Loucy (cell line): ENCODE results near the gene HABP2.
A peak's percentile ranks its signal among the peaks of the same experiment; 100 is the strongest.

ENCODE experiments used
- H2AFZ ChIP-seq: fragments of 200-600 bp; sonication (generic); 2 replicates; pipeline ENCODE4 v1.6.0; 2016; ENCODE audit warnings: antibody characterized with exemption, mild to moderate bottlenecking, low read length, moderate library complexity
- H3F3A ChIP-seq: fragments of 200-600 bp; 2 replicates; pipeline ENCODE4 v1.6.0; 2016; ENCODE audit warnings: antibody characterized with exemption, low read depth, mild to moderate bottlenecking
- H3K27me3 ChIP-seq: fragments of 200-600 bp; sonication (generic); 2 replicates; pipeline ENCODE4 v1.6.1; 2014; ENCODE audit warnings: low read length, mild to moderate bottlenecking; ENCODE audit not compliant: insufficient read depth, poor library complexity, severe bottlenecking
- H3K36me3 ChIP-seq: fragments of 200-600 bp; sonication (generic); 2 replicates; pipeline ENCODE4 v1.6.1; 2016; ENCODE audit warnings: low read length; ENCODE audit not compliant: insufficient read depth
- H3K4me1 ChIP-seq: fragments of 200-600 bp; sonication (generic); 2 replicates; pipeline ENCODE4 v1.5.1; 2014; ENCODE audit warnings: low read length, mild to moderate bottlenecking; ENCODE audit not compliant: insufficient read depth, poor library complexity, severe bottlenecking
- H3K4me2 ChIP-seq: fragments of 200-600 bp; sonication (generic); 2 replicates; pipeline ENCODE4 v1.6.0; 2014; ENCODE audit warnings: antibody characterized with exemption, low read length, low read depth, mild to moderate bottlenecking; ENCODE audit not compliant: poor library complexity, severe bottlenecking
- H3K4me3 ChIP-seq: fragments of 200-600 bp; sonication (generic); 2 replicates; pipeline ENCODE4 v1.5.1; 2014; ENCODE audit warnings: low read length, mild to moderate bottlenecking, mixed read lengths; ENCODE audit not compliant: poor library complexity, severe bottlenecking
- H3K79me2 ChIP-seq: fragments of 200-600 bp; sonication (generic); 2 replicates; pipeline ENCODE4 v1.6.1; 2014; ENCODE audit warnings: low read length; ENCODE audit not compliant: insufficient read depth
- H3K9ac ChIP-seq: fragments of 200-600 bp; sonication (generic); 2 replicates; pipeline ENCODE4 v1.6.0; 2014; ENCODE audit warnings: mild to moderate bottlenecking, low read depth, low read length, moderate library complexity; ENCODE audit not compliant: poor library complexity, severe bottlenecking
- H3K9me2 ChIP-seq: fragments of 200-600 bp; sonication (generic); replicated peaks from 2 replicates; pipeline ENCODE4 v1.6.1; 2016; ENCODE audit warnings: low read depth, low read length, mixed read lengths
- H3K9me3 ChIP-seq: fragments of 200-600 bp; sonication (generic); 2 replicates; pipeline ENCODE4 v1.6.1; 2014; ENCODE audit warnings: mild to moderate bottlenecking, antibody characterized with exemption, low read length, low read depth; ENCODE audit not compliant: insufficient read depth
- H4K20me1 ChIP-seq: fragments of 200-600 bp; sonication (generic); 2 replicates; pipeline ENCODE4 v1.6.0; 2014; ENCODE audit warnings: antibody characterized with exemption, low read length, mild to moderate bottlenecking; ENCODE audit not compliant: insufficient read depth, poor library complexity, severe bottlenecking
- CTCF ChIP-seq: fragments of 200-600 bp; sonication (generic); conservative IDR thresholded peaks from 2 replicates; pipeline ENCODE4 v1.5.1; 2014; ENCODE audit warnings: mild to moderate bottlenecking, antibody characterized with exemption, low read length
- EZH2phosphoT487 ChIP-seq: fragments of 200-600 bp; IDR thresholded peaks from 2 replicates; pipeline ENCODE4 v1.6.1; 2018; ENCODE audit warnings: antibody characterized with exemption, mild to moderate bottlenecking, moderate library complexity, borderline replicate concordance

Gene HABP2

GRCh38 chr10:113519681-113520115, 33.2 kb upstream of the HABP2 start:
- H3K27me3 ChIP-seq: no peaks in the 10 kb centered on the region
- H3K9me2 ChIP-seq: no peaks in the 10 kb centered on the region
- no peak overlapping the region for H3K4me3 ChIP-seq
- no peaks in the 10 kb centered on the region for H3K79me2 ChIP-seq
- H2AFZ ChIP-seq: no peak overlapping the region
- H3K9ac ChIP-seq: no peak overlapping the region
- no peaks in the 10 kb centered on the region for H4K20me1 ChIP-seq
- H3K4me2 ChIP-seq: no peak overlapping the region
- H3F3A ChIP-seq: no peaks in the 10 kb centered on the region
- TF ChIP-seq CTCF: no peak
- TF ChIP-seq EZH2phosphoT487: no peak
- no peaks in the 10 kb centered on the region for H3K36me3 ChIP-seq
- H3K4me1 ChIP-seq: no peaks in the 10 kb centered on the region
- H3K9me3 ChIP-seq: no peaks in the 10 kb centered on the region

- Histone ChIP-seq H3K9ac (no peak overlapping the region), H3K36me3 (no peaks in the 10 kb centered on the region), H3F3A (no peaks in the 10 kb centered on the region), H3K27me3 (no peaks in the 10 kb centered on the region), H3K4me3 (no peak overlapping the region), H4K20me1 (no peaks in the 10 kb centered on the region), H3K79me2 (no peaks in the 10 kb centered on the region), H3K4me1 (no peaks in the 10 kb centered on the region), H3K4me2 (no peak overlapping the region), H3K9me2 (no peaks in the 10 kb centered on the region), H3K9me3 (no peaks in the 10 kb centered on the region), H2AFZ (no peak overlapping the region)
- no peak for TF ChIP-seq CTCF
- no peak for TF ChIP-seq EZH2phosphoT487
These were observed 32.6 kb upstream of the HABP2 start for GRCh38 chr10:113520261-113520660.

- no peak overlapping the region for H3K4me3 ChIP-seq
- H3K36me3 ChIP-seq: no peaks in the 10 kb centered on the region
- H3K79me2 ChIP-seq: no peaks in the 10 kb centered on the region
- H3K9me2 ChIP-seq: no peaks in the 10 kb centered on the region
- no peak overlapping the region for H2AFZ ChIP-seq
- no peak overlapping the region for H3K4me2 ChIP-seq
- H3F3A ChIP-seq: no peaks in the 10 kb centered on the region
- no peak for TF ChIP-seq EZH2phosphoT487
- TF ChIP-seq CTCF: peak; percentile 99
- no peaks in the 10 kb centered on the region for H3K27me3 ChIP-seq
- no peak overlapping the region for H3K9ac ChIP-seq
- H3K4me1 ChIP-seq: no peaks in the 10 kb centered on the region
- no peaks in the 10 kb centered on the region for H4K20me1 ChIP-seq
- no peaks in the 10 kb centered on the region for H3K9me3 ChIP-seq
These were observed 32.0 kb upstream of the HABP2 start for GRCh38 chr10:113520690-113521474.
